ENCODE data around the gene PTPN4.

- TF ChIP-seq, protein P1, sequence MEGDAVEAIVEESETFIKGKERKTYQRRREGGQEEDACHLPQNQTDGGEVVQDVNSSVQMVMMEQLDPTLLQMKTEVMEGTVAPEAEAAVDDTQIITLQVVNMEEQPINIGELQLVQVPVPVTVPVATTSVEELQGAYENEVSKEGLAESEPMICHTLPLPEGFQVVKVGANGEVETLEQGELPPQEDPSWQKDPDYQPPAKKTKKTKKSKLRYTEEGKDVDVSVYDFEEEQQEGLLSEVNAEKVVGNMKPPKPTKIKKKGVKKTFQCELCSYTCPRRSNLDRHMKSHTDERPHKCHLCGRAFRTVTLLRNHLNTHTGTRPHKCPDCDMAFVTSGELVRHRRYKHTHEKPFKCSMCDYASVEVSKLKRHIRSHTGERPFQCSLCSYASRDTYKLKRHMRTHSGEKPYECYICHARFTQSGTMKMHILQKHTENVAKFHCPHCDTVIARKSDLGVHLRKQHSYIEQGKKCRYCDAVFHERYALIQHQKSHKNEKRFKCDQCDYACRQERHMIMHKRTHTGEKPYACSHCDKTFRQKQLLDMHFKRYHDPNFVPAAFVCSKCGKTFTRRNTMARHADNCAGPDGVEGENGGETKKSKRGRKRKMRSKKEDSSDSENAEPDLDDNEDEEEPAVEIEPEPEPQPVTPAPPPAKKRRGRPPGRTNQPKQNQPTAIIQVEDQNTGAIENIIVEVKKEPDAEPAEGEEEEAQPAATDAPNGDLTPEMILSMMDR (conservative IDR thresholded peaks at IDR 0.05; ENCODE audit: low read length), result no peak
- no peak for TF ChIP-seq EZH2phosphoT487 (IDR thresholded peaks at IDR 0.05; ENCODE audit: borderline replicate concordance)
These were observed 78.0 kb downstream of the PTPN4 start for GRCh38 chr2:119837759-119838158.

Measured in Loucy (cell line).